Fibroblast of upper back skin (primary cell): ENCODE data around the gene FGD6.
"Not testable (repeated sequence)": the region's sequence is repeated elsewhere in the genome, so short reads cannot be mapped to it uniquely, and the experiment has no call there.

Source experiments
- DNase-seq: peaks from one replicate; pipeline ENCODE4 v3.0.0-alpha.2; 2013

FGD6 gene

GRCh38 chr12:95204141-95204866, 13.0 kb downstream of the FGD6 start:
- peak; percentile 94 for DNase-seq

DNA sequence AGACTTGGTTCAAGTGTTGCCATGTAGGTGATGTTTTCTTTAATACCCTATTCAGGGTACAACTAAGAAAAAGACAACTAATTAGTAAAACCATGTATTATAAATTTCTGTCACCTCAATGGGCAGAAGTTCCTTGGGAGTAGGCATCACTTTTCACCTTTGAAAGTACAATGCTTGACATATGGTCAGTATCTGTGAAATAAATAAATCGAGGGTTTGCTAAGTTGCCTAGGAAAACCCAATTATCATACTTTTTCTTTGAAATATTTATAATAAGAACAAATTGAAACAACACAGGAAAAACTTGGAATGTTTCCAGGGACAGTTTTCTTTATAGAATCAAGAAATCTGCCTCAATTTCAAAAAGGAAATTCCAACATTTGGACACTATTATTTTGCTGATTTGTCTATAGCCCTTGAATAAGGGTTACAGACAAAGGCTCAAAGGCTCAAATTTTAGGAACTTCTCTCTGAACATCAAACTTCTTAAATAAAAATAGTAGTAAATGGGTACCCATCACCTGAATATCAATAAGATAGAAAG, 13.7 kb downstream of the FGD6 start:
- no peak for DNase-seq

DNA sequence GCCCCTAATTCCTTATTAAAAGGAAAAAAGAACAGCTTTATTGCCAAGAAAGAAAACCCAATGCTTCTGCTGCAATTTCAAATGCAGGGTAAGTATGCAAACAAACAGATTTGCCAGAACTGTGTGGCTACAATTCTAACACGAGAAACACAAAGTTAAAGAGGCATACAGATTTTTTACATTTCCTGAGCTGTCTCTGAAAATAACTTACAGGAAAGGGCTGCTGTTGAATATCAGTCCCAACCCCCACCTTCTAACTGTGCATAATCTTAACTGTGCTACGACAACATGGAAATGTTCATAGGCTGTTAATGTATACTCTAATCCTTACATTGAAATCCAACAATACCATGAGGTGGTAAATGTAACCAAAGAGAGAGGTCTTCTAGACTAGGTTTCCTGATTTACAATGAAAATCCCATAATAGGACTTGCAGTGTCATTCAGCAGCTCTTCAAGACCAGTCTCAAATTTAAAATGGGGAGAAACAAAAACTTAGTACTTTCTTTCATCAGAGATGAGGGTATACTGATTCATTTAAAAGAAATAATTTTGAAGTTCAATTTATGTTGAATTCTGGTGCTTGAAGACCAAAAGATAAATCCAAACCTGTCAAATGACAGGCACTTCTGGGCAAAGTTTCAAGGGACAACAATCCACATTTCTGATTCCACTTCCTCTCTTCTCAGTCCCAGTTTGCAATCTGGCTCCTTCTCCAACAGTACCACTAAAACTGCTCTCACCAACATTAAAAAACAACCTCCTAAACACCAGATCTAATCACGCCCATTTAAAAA, 14.4 kb downstream of the FGD6 start:
- DNase-seq = peak; percentile 64

GRCh38 chr12:95201056-95201670, 16.1 kb downstream of the FGD6 start:
- DNase-seq = peak; percentile 73

DNA sequence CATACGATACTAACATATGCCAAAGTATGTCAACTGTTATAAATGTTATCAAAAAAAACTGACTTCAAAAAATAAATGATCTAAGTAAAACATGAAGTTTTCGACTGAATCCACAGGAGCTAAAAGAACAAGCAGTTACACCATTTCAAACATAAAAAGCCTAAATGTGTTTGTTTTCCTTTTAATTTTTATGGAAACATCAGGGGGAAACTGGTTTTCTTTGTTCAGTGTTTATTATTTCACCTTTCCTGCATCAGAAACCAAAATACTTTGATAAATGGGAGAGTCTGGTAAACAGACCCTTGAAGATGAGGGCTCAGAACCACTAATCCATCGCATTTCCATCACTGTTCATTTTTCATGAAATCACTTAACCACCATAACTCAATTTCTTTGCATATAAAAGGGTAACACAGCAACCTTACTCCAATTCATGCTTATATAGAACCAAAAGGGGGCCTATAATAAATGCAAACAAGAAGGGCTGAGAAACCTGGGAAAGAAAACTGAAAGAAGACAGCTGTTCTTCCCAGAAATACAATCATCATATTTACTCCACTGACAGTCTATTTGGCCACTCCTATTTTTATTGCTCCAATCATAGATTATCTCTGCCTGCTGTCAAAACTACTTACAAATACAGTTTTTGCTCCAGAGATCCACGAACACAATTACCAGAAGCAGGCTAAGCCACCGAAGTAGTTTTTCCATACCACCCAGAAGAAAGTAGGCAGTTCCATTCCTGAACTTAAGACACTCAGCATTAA, 17.0 kb downstream of the FGD6 start:
- DNase-seq = peak; percentile 23

GRCh38 chr12:95198914-95199313, 18.4 kb downstream of the FGD6 start:
- peak; percentile 34 for DNase-seq

- DNase-seq = no peak
Measured at GRCh38 chr12:95197636-95198035, 19.6 kb downstream of the FGD6 start.

DNA sequence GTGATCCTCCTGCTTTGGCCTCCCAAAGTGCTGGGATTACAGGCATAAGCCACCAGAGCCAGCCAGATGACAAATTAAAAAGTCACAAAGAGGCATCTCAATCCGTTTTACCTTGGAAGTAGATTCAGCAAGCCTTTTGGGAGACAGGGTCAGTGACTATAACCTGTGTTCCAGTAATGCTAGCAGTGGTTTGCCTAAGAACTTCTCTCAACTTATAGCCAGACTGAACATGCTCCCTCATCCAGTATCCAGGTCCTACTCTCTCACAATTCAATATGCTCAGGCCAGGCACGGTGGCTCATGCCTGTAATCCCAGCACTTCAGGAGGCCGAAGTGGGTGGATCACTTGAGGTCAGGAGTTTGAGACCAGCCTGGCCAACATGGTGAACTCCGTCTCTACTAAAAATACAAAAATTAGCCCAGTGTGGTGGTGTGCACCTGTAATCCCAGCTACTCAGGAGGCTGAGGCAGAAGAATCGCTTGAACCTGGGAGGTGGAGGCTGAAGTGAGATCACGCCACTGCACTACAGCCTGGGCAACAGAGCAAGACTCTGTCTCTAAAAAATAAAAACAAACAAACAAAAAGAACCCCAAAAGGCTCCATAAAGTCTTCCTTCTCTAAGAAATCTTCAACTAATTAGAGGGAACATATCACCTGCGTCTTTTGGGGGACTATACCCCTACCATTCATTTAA, 20.2 kb downstream of the FGD6 start:
- DNase-seq = not testable (repeated sequence)

DNA sequence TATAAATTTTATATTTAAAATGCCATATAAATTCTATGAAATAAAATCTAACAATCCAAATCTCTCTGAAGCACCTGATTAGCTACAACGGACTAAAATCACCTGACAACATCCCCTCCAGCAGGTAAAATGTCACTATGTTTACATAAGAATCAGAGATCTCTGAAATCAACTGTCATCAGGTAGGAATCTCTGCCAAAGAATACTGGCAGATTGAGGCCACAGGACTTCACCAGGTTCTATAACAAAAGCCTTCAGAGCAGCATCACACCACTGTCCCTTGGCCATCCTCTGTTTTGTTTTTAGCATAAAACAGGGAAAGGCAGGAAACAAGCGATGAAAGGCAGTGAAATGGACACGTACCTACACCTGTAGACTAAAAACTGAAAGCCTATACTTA, 22.1 kb downstream of the FGD6 start:
- DNase-seq = no peak

DNA sequence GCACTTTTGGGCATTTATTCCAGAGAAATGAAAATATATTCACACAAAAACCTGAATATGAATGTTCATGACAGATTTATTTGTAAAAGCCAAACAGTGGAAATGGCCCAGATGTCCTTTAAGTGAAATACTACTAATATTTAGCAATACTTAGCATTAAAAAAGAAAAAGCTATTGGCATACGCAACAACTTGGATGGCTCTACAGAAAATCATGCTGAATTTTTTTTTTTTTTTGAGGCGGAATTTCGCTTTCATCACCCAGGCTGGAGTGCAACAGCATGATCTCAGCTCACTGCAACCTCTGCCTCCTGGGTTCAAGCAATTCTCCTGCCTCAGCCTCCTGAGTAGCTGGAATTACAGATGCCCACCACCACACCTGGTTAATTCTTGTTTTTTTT, 24.1 kb downstream of the FGD6 start:
- no peak for DNase-seq

- DNase-seq = no peak
Measured at GRCh38 chr12:95192271-95192670, 25.0 kb downstream of the FGD6 start.

- no peak for DNase-seq
Measured at GRCh38 chr12:95191060-95191696, 26.1 kb downstream of the FGD6 start.

- no peak for DNase-seq
Measured at GRCh38 chr12:95187865-95188415, 29.3 kb downstream of the FGD6 start.

- no peak for DNase-seq
Measured at GRCh38 chr12:95185854-95186253, 31.4 kb downstream of the FGD6 start.

GRCh38 chr12:95185072-95185471, 32.2 kb downstream of the FGD6 start:
- DNase-seq = no peak

- no peak for DNase-seq
Measured at GRCh38 chr12:95184121-95184520, 33.1 kb downstream of the FGD6 start.

DNA sequence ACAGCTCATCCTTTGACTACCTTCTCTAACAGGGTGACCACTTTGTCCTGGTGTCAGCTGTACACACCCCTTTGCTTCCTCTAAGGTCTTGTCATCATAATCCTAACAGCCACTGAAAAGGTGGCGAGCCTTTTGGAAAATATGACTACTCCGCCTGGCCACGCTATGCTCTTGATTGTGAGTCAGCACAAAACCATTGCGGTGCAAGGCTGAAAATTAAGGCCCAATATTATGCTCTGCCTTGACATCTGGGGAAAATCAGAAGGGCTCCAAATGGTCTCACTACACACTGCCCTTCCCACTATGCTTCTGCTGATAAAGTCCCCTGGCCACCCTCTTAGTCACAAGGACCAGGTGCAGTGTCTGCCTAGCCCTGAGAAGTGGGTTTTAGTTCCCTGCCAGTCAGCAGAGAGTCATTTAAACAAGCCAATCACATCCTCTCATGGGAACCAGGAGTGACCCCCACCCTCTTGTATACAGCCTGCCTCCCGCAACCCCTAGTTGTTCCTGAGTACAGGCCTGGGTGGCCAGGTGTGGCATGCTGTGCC, 34.3 kb downstream of the FGD6 start:
- peak; percentile 82 for DNase-seq

- no peak for DNase-seq
Measured at GRCh38 chr12:95181103-95181502, 36.2 kb downstream of the FGD6 start.

DNA sequence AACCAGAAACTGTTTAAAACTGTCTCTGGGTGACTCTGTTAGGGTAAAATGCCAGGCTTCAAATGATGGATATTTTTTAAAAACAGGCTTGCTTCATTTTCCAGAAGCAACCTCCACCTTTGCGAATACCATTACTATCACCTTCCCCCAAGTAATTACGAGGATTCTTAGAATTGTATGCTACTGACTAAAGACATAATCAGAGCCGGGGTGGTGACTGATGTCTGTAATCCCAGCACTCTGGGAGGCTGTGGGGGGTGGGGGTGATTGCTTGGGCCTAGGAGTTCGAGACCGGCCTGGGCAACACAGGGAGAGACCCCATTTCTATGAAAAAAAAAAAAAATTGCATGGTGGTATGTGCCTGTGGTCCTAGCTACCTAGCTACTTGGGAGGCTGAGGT, 38.3 kb downstream of the FGD6 start:
- peak; percentile 8 for DNase-seq

- DNase-seq = no peak
Measured at GRCh38 chr12:95178136-95178535, 39.1 kb downstream of the FGD6 start.

GRCh38 chr12:95177201-95177768, 40.0 kb downstream of the FGD6 start:
- DNase-seq = peak; percentile 3
